Subcutaneous abdominal adipose tissue (tissue), 5 donors: ENCODE measurements around the gene CUL7.

Experiments
- H3K27ac ChIP-seq: one replicate; pipeline ENCODE4 v1.7.0; 2013; ENCODE audit warnings: low read depth, mild to moderate bottlenecking, inconsistent platforms, low read length, moderate library complexity
- H3K27me3 ChIP-seq, 5 donors: one replicate each; pipeline ENCODE4 v1.7.0; 2013; ENCODE audit warnings: low read length in 5 of 5, inconsistent platforms in 1 of 5; ENCODE audit not compliant: control insufficient read depth in 5 of 5, insufficient read depth in 4 of 5
- H3K36me3 ChIP-seq, 5 donors: one replicate each; pipeline ENCODE4 v1.7.0; 2013; ENCODE audit warnings: low read length in 5 of 5; ENCODE audit not compliant: control insufficient read depth in 5 of 5, insufficient read depth in 5 of 5
- H3K4me1 ChIP-seq, 5 donors: one replicate each; pipeline ENCODE4 v1.7.0; 2013; ENCODE audit warnings: low read length in 5 of 5, mild to moderate bottlenecking in 3 of 5, moderate library complexity in 1 of 5; ENCODE audit not compliant: control insufficient read depth in 5 of 5, insufficient read depth in 5 of 5
- H3K4me3 ChIP-seq, 5 donors: one replicate each; pipeline ENCODE4 v1.7.0; 2013; ENCODE audit warnings: low read length in 5 of 5, low read depth in 1 of 5
- H3K9ac ChIP-seq, 5 donors: one replicate each; pipeline ENCODE4 v1.7.0; 2013; ENCODE audit warnings: low read length in 5 of 5, mild to moderate bottlenecking in 4 of 5, moderate library complexity in 3 of 5
- H3K9me3 ChIP-seq, 5 donors: one replicate each; pipeline ENCODE4 v1.7.0; 2013; ENCODE audit warnings: low read length in 5 of 5; ENCODE audit not compliant: control insufficient read depth in 5 of 5
- donor health status: healthy.
- donor health status: healthy.
- donor health status: healthy.
- donor health status: healthy.
- donor health status: healthy.

The CUL7 gene

GRCh38 chr6:43035495-43036194, 18.0 kb downstream of the CUL7 start:
- H3K9me3 ChIP-seq = no peaks in the 10 kb centered on the region
- H3K4me1 ChIP-seq = no peaks in the 10 kb centered on the region
- H3K27ac ChIP-seq = no peak overlapping the region
- no peaks in the 10 kb centered on the region for H3K27me3 ChIP-seq
- peaks cover 0 to 82% (median 67%) of the 10 kb centered on the region in 5 donors for H3K36me3 ChIP-seq
- no peak overlapping the region for H3K9ac ChIP-seq
- no peak overlapping the region for H3K4me3 ChIP-seq

- Histone ChIP-seq H3K4me1 (no peaks in the 10 kb centered on the region), H3K9me3 (no peaks in the 10 kb centered on the region), H3K27ac (no peak overlapping the region), H3K27me3 (no peaks in the 10 kb centered on the region), H3K36me3 (peaks cover 2 to 80% (median 66%) of the 10 kb centered on the region in 5 donors), H3K9ac (no peak overlapping the region), H3K4me3 (no peak overlapping the region)
Observed at GRCh38 chr6:43034190-43034525, 19.5 kb downstream of the CUL7 start.

GRCh38 chr6:43033496-43034189, 20.0 kb downstream of the CUL7 start:
- Histone ChIP-seq H3K4me3 (no peak overlapping the region), H3K9ac (no peak overlapping the region), H3K27me3 (no peaks in the 10 kb centered on the region), H3K36me3 (peaks cover 5 to 80% (median 66%) of the 10 kb centered on the region in 5 donors), H3K9me3 (no peaks in the 10 kb centered on the region), H3K27ac (no peak overlapping the region), H3K4me1 (no peaks in the 10 kb centered on the region)

GRCh38 chr6:43032326-43032725, 21.3 kb downstream of the CUL7 start:
- no peaks in the 10 kb centered on the region for H3K27me3 ChIP-seq
- H3K36me3 ChIP-seq = peaks cover 5 to 80% (median 64%) of the 10 kb centered on the region in 5 donors
- no peak overlapping the region for H3K27ac ChIP-seq
- peak overlapping the region in 1 of 5 donors; percentile 20 for H3K9ac ChIP-seq
- H3K4me1 ChIP-seq = no peaks in the 10 kb centered on the region
- H3K4me3 ChIP-seq = no peak overlapping the region
- no peaks in the 10 kb centered on the region for H3K9me3 ChIP-seq

GRCh38 chr6:43029120-43029519, 24.5 kb downstream of the CUL7 start:
- Histone ChIP-seq H3K36me3 (peaks cover 14 to 86% (median 72%) of the 10 kb centered on the region in 5 donors), H3K4me3 (no peak overlapping the region), H3K27me3 (no peaks in the 10 kb centered on the region), H3K27ac (no peak overlapping the region), H3K4me1 (no peaks in the 10 kb centered on the region), H3K9me3 (no peaks in the 10 kb centered on the region), H3K9ac (no peak overlapping the region)

- Histone ChIP-seq H3K9ac (no peak overlapping the region), H3K27ac (no peak overlapping the region), H3K36me3 (peaks cover 14 to 65% (median 53%) of the 10 kb centered on the region in 5 donors), H3K27me3 (no peaks in the 10 kb centered on the region), H3K4me3 (no peak overlapping the region), H3K9me3 (no peaks in the 10 kb centered on the region), H3K4me1 (peaks cover 0 to 13% (median 9%) of the 10 kb centered on the region in 5 donors)
Observed at GRCh38 chr6:43026365-43026764, 27.3 kb downstream of the CUL7 start.

- peaks cover 0 to 22% (median 18%) of the 10 kb centered on the region in 5 donors for H3K4me1 ChIP-seq
- no peak overlapping the region for H3K9ac ChIP-seq
- H3K27ac ChIP-seq = no peak overlapping the region
- H3K27me3 ChIP-seq = no peaks in the 10 kb centered on the region
- H3K9me3 ChIP-seq = no peaks in the 10 kb centered on the region
- no peak overlapping the region for H3K4me3 ChIP-seq
- peaks cover 13 to 65% (median 52%) of the 10 kb centered on the region in 5 donors for H3K36me3 ChIP-seq
Observed at GRCh38 chr6:43024436-43024835, 29.2 kb downstream of the CUL7 start.

- peaks cover 13 to 58% (median 49%) of the 10 kb centered on the region in 5 donors for H3K36me3 ChIP-seq
- H3K9ac ChIP-seq = peak within 1 kb of the TSS in 4 of 5 donors; percentile 71 to 92 (median 88)
- H3K9me3 ChIP-seq = no peaks in the 10 kb centered on the region
- H3K27me3 ChIP-seq = no peaks in the 10 kb centered on the region
- peak within 1 kb of the TSS; percentile 96 to 100 (median 99) for H3K4me3 ChIP-seq
- H3K27ac ChIP-seq = peak within 1 kb of the TSS; percentile 80
- H3K4me1 ChIP-seq = peaks cover 6 to 33% (median 27%) of the 10 kb centered on the region in 5 donors
Observed at GRCh38 chr6:43021270-43022047, 32.2 kb downstream of the CUL7 start, which contains the start of gene RRP36. RRP36 (plus strand) TSS chr6:43021623; CDS start chr6:43021655, 32 bp downstream.

- H3K4me1 ChIP-seq = peaks cover 7 to 40% (median 32%) of the 10 kb centered on the region in 5 donors
Observed at GRCh38 chr6:43020847-43021246, 32.8 kb downstream of the CUL7 start.

More at GRCh38 chr6:43020847-43021246, 32.8 kb downstream of the CUL7 start:
- peak overlapping the region; percentile 80 for H3K27ac ChIP-seq
- no peaks in the 10 kb centered on the region for H3K9me3 ChIP-seq
- peak overlapping the region in 4 of 5 donors; percentile 61 to 84 (median 74) for H3K9ac ChIP-seq
- H3K27me3 ChIP-seq = no peaks in the 10 kb centered on the region
- H3K4me3 ChIP-seq = peak overlapping the region; percentile 74 to 100 (median 99)
- H3K36me3 ChIP-seq = peaks cover 13 to 54% (median 43%) of the 10 kb centered on the region in 5 donors
